Fibroblast of skin of scalp (primary cell): ENCODE data around the gene FBXL13.
"Not testable (repeated sequence)": the region's sequence is repeated elsewhere in the genome, so short reads cannot be mapped to it uniquely, and the experiment has no call there.

Experiments used
- DNase-seq: peaks from one replicate; pipeline ENCODE4 v3.0.0-alpha.2; 2013

Gene FBXL13

DNA sequence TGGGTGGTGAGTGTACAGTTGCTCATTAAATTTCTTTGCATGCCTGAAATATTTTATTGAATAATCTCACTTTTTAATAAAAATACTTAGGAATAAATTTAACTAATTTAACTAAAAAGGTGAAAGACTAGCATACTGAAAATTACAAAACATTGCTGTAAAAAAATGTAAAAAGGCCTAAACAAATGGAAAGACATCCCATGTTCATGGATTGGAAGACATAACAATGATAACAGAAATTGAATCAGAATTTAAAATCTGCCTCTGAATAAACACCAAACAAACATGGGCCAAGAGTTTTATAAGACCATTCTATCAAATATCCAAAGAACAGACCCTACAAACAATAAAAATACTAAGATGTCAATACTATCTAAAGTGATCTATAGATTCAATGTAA, 94.9 kb downstream of the FBXL13 start:
- no peak for DNase-seq

DNA sequence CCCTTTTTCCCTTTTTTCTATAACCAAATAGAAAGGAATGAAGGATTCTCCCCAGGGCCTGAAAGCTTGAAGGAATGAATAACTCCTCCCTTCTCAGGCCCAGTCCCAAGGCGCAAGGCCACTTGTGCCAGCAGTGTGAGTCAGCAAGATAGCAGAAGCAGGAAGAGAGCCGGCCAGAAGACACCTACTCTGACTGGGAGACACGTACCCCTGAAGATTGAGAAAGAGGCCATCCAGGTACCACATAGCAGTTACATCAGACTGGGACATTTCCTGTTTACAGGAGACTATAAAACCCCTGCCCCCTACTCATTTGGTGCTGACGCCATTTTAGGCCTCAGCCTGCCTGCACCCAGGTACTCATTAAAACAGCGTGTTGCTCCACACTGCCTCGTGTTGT, 96.3 kb downstream of the FBXL13 start:
- DNase-seq = peak; percentile 63

DNA sequence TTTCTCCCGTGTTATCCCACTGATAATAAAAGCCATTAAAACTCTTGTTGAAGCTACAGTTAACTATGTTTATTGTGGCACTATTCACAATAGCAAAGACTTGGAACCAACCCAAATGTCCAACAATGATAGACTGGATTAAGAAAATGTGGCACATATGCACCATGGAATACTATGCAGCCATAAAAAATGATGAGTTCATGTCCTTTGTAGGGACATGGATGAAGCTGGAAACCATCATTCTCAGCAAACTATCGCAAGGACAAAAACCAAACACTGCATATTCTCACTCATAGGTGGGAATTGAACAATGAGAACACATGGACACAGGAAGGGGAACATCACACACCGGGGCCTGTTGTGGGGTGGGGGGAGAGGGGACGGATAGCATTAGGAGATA, 97.0 kb downstream of the FBXL13 start:
- not testable (repeated sequence) for DNase-seq

DNA sequence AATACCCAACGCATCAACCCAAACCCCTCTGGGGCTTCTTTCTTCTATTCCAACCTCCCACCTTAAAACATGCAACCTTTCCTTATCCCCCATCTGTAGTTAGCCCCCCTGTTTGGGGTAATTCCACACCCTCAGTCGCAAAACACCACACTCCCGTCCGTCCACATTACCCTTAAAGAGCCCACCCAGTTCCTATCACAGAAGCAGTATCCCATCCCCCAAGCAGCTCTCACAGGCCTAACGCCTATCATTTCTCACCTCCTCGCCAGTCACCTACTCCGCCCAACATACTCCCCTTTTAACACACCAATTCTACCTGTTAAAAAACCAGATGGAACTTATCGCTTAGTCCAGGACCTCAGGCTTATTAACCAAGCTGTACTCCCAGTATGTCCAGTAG, 98.1 kb downstream of the FBXL13 start:
- no peak for DNase-seq

DNA sequence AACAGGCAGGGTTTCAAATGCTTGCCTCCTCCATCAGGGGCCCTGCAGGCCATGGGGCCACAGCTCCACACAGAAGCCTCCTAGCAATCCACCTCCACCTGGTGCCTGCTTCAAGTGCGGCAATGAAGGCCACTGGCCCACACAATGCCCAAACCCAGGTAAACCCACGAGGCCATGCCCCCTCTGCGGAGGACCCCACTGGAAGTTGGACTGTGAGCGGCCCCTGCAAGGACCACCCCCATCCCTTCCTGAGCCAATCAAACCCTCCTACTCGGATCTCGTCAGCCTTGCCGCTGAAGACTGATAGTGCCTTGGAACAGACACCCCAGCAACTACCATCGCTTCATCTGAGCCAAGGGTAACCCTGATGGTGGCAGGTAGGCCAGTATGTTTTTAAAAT, 98.7 kb downstream of the FBXL13 start:
- no peak for DNase-seq

DNA sequence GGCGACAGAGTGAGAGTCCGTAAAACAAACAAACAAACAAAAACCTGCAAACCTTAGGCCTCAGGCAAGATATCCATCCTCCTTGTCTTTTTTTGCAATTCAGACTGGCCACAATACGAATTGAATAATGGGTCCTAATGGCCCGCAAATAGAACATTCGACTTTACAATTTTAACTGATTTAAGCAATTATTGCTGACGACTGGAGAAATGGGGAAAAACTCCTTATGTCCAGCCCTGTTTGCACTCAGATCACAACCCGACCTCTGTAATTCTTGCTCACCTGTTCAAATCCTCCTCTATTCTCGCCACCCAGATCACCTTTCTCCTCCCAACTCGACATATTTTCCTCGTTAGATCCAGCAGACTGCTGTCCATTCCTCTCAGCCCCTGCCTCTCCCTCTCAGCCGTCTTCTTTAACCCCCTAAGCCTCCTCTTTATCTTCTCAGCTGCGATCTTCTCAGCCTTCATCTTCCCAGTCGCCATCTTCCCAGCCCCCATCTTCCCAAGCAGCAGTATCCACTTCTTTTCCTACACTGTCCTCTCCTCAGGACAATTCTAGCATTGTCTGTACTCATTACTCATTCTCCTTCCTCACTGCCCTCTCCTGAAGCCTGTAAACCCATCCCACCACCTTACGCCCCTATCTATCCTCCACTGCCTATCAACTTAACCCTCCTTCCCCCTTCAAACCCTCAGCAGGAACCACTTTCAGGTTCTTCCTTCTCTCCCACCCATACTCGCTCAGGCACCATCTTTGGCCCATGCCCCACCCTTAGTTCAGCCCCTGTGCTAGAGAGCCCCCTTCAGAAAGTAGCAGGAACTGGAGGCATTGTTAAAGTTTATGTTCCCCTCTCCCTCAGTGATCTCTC, 100.0 kb downstream of the FBXL13 start:
- DNase-seq = no peak

DNA sequence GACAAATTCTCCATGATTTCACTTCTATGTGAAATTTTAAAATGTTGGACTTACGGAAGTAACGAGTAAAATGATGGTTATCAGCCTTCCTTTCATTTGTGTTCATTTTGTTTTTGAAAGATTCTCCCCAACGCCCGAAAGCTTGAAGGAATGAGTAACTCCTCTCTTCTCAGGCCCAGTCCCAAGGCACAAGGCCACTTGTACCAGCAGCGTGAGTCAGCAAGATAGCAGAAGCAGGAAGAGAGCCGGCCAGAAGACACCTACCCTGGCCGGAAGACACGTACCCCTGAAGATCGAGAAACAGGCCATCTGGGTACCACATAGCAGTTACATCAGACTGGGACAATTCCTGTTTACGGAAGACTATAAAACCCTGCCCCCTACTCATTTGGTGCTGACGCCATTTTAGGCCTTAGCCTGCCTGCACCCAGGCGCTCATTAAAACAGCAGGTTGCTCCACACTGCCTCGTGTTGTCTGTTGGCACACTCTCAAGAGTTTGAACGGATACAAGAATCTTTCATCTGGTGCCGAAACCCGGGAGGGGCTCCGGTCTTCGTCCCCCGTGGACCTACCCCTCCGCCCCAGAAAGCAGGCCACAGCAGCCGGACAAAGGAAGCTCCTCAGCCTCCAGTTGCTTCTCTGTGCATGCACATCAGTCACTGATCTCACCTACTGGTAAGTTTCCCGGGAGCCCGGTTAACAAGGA, 101.3 kb downstream of the FBXL13 start:
- DNase-seq = no peak

DNA sequence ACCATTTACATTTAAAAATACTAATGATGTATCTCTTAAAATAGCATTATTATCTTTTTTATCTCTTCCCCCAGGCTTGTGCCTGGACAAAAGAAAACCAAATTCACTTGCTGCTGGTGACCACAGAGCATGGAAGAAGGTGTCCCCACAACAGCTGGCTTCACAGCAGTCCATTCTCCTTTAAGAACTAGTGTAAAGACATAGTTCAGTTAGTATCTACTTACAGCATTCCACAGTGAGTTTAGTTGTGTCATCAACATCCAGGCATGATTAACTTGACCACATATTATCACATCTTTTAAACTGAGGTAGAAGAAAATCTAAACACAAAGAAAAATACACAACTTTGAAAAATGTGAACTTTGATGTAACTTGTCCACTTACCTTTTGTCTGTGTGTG, 106.8 kb downstream of the FBXL13 start:
- DNase-seq = peak; percentile 20

DNA sequence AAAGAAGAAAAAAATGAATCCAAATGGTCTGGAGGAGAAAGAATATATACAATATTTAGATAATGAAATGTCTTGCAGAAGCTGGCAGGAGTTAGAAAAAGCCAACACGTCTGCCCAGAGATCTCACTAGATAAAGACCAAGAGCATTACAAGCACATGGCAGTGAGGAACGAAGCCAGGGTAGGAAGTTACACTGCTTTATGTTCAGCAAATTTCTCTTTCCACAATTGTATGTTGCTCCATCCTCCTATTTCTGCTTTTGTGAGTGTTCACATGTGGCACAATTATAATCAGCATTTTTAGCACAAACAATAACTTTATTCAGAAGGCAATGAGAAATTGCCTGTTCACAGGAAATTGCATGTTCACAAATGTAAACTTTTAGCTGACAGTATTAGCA, 108.1 kb downstream of the FBXL13 start:
- no peak for DNase-seq

DNA sequence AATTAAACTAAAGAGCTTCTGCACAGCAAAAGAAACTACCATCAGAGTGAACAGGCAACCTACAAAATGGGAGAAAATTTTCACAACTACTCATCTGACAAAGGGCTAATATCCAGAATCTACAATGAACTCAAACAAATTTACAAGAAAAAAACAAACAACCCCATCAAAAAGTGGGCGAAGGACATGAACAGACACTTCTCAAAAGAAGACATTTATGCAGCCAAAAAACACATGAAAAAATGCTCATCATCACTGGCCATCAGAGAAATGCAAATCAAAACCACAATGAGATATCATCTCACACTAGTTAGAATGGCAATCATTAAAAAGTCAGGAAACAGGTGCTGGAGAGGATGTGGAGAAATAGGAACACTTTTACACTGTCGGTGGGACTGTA, 112.6 kb downstream of the FBXL13 start:
- DNase-seq = not testable (repeated sequence)

DNA sequence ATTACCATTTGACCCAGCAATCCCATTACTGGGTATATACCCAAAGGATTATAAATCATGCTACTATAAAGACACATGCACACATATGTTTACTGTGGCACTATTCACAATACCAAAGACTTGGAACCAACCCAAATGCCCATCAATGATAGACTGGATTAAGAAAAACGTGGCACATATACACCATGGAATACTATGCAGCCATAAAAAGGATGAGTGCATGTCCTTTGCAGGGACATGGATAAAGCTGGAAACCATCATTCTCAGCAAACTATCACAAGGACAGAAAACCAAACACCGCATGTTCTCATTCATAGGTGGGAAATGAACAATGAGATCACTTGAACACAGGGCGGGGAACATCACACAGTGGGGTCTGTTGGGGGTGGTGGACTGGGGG, 116.6 kb downstream of the FBXL13 start:
- DNase-seq = not testable (repeated sequence)

DNA sequence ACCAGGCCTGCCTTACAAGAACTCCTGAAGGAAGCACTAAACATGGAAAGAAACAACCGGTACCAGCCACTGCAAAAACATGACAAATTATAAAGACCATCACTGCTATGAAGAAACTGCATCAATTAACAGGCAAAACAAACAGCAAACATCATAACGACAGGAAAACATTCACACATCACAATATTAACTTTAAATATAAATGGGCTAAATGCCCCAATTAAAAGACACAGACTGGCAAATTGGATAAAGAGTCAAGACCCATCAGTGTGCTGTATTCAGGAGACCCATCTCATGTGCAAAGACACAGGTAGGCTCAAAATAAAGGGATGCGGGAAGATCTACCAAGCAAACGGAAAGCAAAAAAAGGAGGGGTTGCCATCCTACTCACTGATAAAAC, 120.2 kb downstream of the FBXL13 start:
- DNase-seq = not testable (repeated sequence)

DNA sequence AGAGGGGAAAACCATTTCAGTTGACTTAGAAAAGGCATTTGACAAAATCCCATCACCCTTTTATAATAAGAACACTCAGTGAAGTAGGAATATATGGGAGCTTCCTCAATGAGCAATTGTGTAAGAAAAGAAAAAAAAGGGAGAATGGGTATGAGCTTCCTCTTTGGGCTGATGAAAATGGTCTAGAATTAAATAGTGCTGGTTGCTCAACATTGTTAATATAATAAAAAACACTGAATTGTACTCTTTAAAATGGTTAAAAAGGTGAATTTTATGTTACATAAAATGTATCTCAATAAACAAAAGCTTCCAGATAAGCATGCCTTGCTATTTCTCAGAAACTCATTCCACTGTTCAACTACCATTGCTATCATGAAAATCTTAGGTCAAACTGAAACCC, 121.2 kb downstream of the FBXL13 start:
- no peak for DNase-seq

DNA sequence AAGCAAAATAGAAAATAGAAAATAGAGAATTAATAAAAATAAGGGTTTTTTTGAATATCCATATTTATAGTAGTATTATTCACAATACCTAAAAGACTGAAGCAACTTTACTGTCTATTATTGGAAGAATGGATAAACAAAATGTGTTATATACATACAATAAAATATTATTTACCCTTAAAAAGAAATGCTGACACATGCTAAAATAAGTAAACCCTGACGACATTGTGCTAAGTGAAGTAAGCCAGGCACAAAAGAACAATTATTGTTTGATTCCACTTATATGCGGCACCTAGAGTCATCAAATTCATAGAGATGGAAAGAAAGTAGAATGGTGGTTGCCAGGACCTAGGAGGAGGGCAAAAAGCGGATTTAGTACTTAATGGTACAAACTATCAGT, 122.8 kb downstream of the FBXL13 start:
- DNase-seq = no peak

DNA sequence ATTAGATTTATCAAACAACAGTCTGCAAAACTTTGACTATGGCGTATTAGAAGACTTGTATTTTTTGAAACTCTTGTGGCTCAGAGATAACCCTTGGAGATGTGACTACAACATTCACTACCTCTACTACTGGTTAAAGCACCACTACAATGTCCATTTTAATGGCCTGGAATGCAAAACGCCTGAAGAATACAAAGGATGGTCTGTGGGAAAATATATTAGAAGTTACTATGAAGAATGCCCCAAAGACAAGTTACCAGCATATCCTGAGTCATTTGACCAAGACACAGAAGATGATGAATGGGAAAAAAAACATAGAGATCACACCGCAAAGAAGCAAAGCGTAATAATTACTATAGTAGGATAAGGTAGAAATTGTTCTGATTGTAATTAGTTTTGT, 130.4 kb downstream of the FBXL13 start:
- DNase-seq = no peak

DNA sequence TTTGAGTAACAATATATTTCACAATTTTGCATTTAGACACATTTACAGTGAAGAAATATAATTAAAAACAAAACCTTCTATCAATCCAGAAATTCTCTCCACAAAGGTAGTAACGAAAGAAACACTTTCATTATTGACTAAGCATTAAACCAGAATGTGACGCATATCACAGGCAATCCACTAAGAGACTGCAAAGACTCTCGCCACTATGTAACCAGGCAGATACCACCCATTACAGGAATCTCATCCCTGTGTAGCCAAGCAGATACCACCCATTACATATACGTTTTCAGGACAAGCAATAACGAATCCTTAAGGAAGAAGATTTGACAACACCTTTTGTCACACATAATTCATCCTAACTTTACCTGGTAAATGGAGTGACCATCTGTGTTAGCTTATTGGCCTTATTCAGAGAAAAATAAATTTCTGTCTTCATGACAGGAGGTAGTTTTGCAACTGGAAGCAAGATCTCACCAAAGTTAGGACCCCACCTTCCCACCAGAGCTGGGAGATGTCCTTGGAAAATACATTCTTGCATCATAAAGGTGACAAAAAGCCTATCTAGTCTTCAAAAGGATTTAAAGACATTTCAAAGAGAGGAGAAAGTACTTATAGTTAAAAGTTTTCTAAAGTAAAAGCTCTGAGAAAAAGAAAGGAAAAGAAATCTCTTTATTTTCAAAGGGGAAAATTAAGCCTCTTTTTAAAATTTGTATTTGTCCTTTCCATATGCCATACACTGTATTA, 131.0 kb downstream of the FBXL13 start:
- DNase-seq = no peak

DNA sequence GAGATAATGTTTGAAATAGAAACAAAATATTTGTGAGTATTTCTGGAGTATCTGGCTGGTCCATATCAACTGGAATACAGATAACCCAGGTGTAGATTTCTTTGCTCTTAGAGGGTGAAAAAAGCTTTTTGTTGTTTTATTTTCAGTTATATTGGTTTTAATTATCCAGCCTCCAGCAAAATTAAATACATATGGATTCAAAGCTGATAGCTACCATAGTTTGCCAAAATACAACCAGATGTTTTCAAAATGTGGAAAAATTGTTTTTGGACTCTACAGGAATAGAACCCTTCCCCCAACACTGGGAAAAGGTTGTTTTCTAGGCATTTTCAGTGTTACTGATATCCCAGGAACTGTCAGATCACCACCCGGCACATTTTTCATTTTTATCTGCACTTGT, 131.7 kb downstream of the FBXL13 start:
- no peak for DNase-seq

DNA sequence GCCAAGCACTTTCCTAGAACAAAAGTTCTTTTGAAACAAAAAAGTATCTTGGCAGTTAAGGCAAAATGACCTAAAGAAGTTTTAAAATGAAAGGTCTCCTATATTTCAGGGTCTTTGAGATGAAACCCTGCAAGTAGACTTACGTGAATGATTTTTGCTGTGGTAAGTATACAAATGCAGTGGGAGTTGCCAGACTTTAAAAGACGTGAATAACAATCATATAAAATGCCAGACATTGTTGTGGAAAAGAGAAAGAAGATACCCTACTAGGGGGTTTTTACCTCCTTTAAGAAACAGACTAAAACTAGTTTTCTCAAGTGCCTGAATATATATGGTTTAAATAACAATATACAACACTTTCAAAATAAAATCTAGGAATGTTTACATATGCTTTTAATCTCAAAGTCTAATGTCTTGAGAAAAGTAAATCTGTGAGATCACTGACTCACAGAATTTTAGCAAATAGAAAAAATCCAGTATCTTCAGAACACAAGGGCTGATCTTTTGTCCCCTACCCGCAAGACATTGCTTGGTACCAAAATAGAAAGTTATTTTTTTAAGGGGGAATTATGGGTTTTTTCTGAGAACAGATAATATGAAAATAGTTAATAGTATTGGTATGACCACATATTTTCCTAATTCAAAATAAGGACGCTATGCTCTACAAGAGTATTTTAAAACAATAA, 132.3 kb downstream of the FBXL13 start:
- peak; percentile 36 for DNase-seq

DNA sequence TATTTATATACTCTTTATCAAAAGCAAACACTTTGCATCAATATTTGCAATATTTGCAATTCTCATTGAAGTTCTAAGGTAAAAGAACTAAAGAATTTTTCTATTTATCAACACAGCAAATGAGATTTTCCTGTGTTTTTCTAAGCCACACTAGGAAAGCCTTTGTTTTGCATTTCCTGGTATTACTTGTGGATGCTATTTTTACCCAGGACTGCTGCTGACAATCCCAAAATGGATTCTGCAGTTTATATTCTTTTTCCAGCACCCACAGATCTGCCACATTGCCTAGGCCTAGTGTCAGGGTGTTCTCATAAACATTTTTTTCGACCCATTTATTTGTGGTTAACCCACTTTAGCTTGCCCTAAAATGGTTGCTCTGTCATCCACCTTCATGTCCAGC, 135.9 kb downstream of the FBXL13 start:
- no peak for DNase-seq

DNA sequence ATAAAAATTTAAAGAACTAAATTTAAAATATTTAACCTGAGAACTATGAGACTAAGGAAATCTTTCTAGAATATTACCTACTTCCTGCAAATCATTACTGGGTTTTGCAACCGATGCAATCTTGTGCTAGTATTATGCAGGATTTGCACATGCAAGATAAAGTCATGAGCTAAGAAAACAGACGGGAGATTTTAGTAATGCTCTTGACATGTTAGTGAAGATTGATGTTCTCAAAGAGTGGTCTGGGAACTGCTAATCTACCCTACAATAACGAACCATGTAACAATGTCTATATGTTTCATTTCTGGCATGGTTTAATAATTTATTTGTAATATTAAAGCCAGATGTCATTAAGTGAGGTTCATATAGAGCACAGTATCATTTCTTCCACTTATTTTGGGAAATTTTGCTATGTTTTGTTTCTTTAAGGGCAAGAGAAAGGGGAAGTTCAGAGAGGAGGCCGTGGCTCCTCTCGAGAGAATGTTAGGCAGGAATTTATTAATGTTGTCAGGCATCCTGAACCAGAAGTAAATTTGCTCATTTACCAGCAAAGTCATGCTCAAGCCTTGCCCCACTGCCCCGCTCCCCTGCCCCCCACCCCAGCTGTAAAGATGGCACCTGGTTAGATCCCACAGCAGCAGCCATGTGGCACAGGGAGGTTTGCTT, 139.0 kb downstream of the FBXL13 start:
- peak; percentile 56 for DNase-seq

DNA sequence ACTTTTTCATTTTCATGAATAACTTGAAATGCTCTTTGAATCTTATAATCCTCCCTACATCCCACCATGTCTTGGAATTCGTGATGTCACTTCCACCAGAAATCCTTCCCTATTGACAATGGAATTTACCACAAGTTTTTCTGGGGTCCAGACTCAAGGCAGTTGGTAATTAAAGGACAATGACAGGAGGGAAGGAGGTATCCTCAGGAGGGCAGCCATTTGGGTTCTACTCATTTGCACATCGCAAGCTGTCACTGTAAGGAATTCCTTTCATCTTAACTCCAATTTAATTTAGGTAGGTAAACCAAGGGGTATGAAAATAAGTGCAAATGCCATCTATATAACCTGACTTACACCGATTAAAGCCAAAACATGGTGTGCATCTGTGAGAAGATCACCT, 139.9 kb downstream of the FBXL13 start:
- DNase-seq = peak; percentile 45

DNA sequence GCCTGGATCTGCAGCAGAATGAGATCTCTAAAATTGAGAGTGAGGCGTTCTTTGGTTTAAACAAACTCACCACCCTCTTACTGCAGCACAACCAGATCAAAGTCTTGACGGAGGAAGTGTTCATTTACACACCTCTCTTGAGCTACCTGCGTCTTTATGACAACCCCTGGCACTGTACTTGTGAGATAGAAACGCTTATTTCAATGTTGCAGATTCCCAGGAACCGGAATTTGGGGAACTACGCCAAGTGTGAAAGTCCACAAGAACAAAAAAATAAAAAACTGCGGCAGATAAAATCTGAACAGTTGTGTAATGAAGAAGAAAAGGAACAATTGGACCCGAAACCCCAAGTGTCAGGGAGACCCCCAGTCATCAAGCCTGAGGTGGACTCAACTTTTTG, 140.4 kb downstream of the FBXL13 start:
- no peak for DNase-seq
